Cardiac muscle cell (in vitro differentiated cells and primary cell): ENCODE results near the gene ASPSCR1. TPM values are rescaled to one million over a fixed set of nuclear protein-coding genes. Genes with fewer than 3 reads are reported as not detected.

ENCODE experiments used
- DNase-seq, 2 donors: peaks; one replicate each; pipeline versions ENCODE4 v3.0.0 to v3.0.0-alpha.2; 2010 to 2017; ENCODE audit warnings: low read depth in 1 of 2, low spot score in 1 of 2
- H3K27ac ChIP-seq: fragments of 200-600 bp; sonication (generic); 2 replicates; pipeline ENCODE4 v1.5.1; 2016
- H3K27me3 ChIP-seq: fragments of 200-600 bp; sonication (generic); 2 replicates; pipeline ENCODE4 v1.6.0; 2016; ENCODE audit warnings: control low read depth
- H3K36me3 ChIP-seq: fragments of 200-600 bp; sonication (generic); 2 replicates; pipeline ENCODE4 v1.5.1; 2016; ENCODE audit warnings: control low read depth
- H3K4me1 ChIP-seq: fragments of 200-600 bp; sonication (generic); 2 replicates; pipeline ENCODE4 v1.8.1; 2017; ENCODE audit warnings: low read depth, mild to moderate bottlenecking, mixed run types
- H3K4me3 ChIP-seq: fragments of 200-600 bp; sonication (generic); 2 replicates; pipeline ENCODE4 v1.5.1; 2016; ENCODE audit warnings: mild to moderate bottlenecking
- H3K9me3 ChIP-seq: fragments of 200-600 bp; sonication (generic); 2 replicates; pipeline ENCODE4 v1.5.1; 2017; ENCODE audit warnings: low read depth, mild to moderate bottlenecking, control low read depth
- CTCF ChIP-seq: IDR thresholded peaks from 2 replicates; pipeline ENCODE4 v1.5.1; 2012; ENCODE audit warnings: low read depth, mild to moderate bottlenecking, low read length
- polyA plus RNA-seq: library from polyadenylated mRNA; unstranded; fragments of >200 nt; fragmentation: Nextera tagmentation; extraction: Ambion mirVana; gene quantifications from 2 replicates; pipeline ENCODE4 v1.2.1, GENCODE V29; 2016
- total RNA-seq: library from RNA; depleted of rRNA; stranded (reverse); fragments of >200 nt; gene quantifications from 2 replicates; pipeline ENCODE4 v1.2.3, GENCODE V29; 2016

Gene ASPSCR1
- total and polyA plus RNA-seq, 2 experiments from 2014 or later: 48.5 to 74.0 TPM

DNA sequence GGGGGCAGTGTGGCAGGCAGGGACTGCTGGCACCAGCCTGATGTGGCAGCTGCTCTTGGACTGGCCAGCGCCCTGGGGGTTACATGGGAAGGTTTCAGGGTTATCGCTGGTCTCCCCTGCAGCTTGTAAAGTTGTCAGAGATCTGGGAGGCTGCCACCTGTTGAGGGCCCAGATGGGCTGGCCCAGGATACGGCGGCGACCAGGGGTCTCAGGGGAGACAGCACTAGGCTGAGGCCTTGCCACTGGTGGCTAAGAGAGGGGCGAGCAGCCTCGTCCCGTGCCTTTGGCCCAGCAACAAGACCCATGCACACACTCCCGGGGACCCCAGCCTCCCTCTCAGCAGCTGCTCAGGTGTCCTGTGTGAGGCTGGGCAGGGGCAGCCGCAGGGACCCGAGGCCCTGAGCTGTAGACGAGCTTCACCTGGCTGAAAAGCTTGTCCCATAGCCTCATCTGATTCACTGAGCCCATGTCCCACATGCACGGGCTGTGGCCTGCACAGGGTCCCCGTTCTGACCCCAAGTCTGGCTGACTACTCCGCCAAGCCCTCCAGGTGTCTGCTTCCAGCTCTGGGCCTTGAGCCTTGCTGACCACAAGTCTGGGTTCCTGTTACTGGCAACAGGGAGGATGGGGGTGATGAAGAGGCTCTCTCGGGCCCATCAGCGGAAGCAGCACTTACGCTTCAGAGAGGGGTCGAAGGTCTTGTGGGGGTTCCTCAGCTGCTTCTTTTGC lies 82.0 kb downstream of the ASPSCR1 start:
- no peak for DNase-seq
- H3K36me3 ChIP-seq: peaks cover 35% of the 10 kb centered on the region
- no peak overlapping the region for H3K4me3 ChIP-seq
- no peaks in the 10 kb centered on the region for H3K27me3 ChIP-seq
- no peak for TF ChIP-seq CTCF
- no peaks in the 10 kb centered on the region for H3K4me1 ChIP-seq
- H3K9me3 ChIP-seq: no peaks in the 10 kb centered on the region
- no peak overlapping the region for H3K27ac ChIP-seq

DNA sequence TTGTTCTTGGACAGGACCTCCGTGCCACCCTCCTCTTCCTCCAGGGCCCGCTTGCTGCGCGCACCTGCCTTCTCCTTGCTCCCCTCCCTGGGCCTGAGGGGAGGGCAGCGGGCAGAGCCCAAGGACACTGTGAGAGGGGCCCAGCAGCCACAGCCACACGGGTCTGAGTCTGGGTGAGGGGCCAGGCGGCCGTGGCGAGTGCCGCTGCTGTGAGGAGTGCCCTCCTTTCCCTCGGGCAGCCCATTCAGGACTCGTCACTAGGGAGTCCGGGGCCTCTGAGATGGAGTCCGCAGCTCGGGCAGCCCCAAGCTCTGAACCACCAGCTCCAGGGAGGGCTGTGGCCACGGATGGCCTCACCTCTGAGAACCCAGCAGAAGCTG lies 82.6 kb downstream of the ASPSCR1 start:
- H3K4me1 ChIP-seq: peaks cover 5% of the 10 kb centered on the region
- no peak for DNase-seq
- no peak overlapping the region for H3K27ac ChIP-seq
- no peak overlapping the region for H3K4me3 ChIP-seq
- TF ChIP-seq CTCF: no peak
- peaks cover 30% of the 10 kb centered on the region for H3K36me3 ChIP-seq
- no peaks in the 10 kb centered on the region for H3K27me3 ChIP-seq
- H3K9me3 ChIP-seq: no peaks in the 10 kb centered on the region

DNA sequence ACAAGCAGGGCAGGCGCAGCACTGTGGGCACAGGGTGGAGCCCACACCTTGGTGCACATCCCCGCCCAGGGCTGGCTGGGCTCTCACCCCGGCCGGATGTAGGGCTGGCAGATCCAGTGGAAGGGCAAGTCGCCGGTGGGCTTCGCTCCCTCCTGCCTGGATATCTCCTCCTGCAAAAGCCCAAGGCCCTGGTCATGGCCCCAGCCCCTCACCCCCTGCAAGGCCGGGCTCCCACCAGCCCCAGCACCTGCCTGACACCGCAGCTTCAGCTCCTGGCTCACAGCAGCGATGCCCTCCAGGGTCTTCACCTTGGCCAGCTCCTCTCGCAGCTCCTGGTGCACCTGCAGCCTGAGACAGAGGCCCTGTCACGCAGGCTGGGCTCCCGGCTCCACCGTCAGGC lies 83.2 kb downstream of the ASPSCR1 start:
- H3K9me3 ChIP-seq: no peaks in the 10 kb centered on the region
- no peak overlapping the region for H3K27ac ChIP-seq
- H3K27me3 ChIP-seq: no peaks in the 10 kb centered on the region
- DNase-seq: no peak
- H3K36me3 ChIP-seq: peaks cover 25% of the 10 kb centered on the region
- TF ChIP-seq CTCF: no peak
- H3K4me3 ChIP-seq: no peak overlapping the region
- H3K4me1 ChIP-seq: peaks cover 5% of the 10 kb centered on the region

DNA sequence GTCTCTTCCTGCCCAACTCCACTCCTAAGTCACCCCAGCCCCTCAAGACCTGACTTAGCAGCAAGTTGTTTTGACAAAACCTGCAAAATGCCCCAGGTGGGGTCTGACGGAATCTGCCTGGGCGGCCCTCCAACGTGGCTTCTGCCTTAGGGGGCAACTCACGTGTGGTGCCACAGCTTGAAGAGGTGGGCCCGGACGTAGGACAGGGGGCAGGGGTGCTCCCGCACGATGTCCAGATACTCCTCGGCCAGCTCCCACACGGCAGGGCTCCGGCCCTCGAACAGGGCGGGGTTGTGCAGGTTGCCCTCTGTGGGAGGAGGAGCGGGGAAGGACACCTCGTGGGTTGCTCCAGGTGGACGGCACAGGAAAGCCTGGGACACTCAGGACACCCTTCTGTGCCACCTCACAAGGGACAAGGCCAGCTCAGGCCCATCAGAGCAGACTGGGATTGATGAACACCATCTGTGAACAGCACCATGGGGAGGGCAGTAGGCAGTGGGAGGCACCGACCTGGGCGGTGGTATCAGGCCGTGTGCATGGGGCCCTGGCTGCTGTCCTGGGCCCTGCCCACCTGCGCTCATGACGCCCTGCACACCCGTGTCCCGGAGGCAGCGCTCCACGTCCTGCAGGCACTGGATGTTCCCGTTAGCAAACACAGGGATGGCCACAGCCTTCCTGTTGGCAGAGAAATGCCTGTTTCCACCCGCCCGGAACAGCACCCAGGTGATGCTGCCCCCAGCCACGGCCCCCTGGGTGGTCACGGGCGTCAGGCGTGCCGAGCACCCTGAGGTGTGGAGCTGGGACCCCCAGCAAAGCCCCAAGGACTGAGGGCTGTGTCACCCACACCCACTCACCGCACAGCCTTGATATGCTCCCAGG lies 83.9 kb downstream of the ASPSCR1 start:
- no peaks in the 10 kb centered on the region for H3K9me3 ChIP-seq
- TF ChIP-seq CTCF: no peak
- H3K4me1 ChIP-seq: peaks cover 5% of the 10 kb centered on the region
- H3K27ac ChIP-seq: no peak overlapping the region
- no peak for DNase-seq
- no peaks in the 10 kb centered on the region for H3K27me3 ChIP-seq
- no peak overlapping the region for H3K4me3 ChIP-seq
- peaks cover 20% of the 10 kb centered on the region for H3K36me3 ChIP-seq

DNA sequence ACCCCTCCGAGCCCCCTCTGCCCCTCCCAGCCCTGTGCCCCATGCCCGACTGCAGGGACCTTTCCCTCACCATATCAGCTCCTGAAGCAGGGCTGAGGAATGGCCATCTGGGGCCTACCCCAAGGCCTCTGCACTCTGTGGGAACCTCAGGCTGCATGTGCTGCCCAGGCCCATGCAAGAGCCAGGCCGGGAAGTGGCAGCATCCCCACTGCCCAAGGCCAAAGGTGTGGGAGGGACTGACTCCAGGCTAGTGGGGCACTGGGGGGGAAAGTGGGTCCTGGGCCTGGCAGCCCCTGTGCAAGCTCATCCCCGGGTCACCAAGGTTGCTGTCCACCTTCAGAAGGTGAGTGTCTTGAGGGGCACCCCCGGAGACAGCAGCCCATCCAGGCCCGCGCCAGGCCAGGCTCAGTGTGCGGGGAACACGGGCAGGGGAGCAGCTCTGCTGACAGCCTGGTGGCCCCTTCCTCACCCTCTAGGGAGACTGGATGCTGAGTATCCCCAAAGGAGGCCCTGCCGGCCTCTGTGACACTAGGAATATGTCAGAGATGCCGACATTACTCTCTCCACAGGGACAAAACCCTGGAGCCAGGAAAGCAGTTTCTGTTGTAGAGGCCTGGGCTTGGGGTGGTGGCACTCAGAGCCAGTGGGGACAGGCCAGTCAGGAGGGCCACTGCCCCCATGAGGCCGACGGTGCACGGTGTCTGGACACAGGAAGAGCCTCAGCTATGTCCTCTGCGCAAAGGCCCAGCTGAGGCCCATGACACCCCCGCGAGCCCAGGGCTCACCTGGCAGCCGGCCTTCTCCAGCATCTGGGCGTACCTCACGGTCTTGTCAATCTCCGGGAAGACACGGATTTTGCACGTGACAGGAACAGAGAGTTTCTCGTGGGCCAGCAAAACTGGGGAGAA lies 84.9 kb downstream of the ASPSCR1 start:
- H3K36me3 ChIP-seq: peaks cover 20% of the 10 kb centered on the region
- DNase-seq: no peak

More for the DNA sequence above, 84.9 kb downstream of the ASPSCR1 start:
- Histone ChIP-seq H3K9me3 (no peaks in the 10 kb centered on the region), H3K4me3 (no peak overlapping the region), H3K27ac (no peak overlapping the region), H3K4me1 (peaks cover 5% of the 10 kb centered on the region), H3K27me3 (no peaks in the 10 kb centered on the region)
- TF ChIP-seq CTCF: no peak
